ENCODE data around the gene ZNF782. TPM values are rescaled to one million over a fixed set of nuclear protein-coding genes. Genes with fewer than 3 reads are reported as not detected.
A peak's percentile ranks its signal among the peaks of the same experiment; 100 is the strongest.
"Not testable (repeated sequence)": the region's sequence is repeated elsewhere in the genome, so short reads cannot be mapped to it uniquely, and the experiment has no call there.

ZNF782 gene
- polyA plus RNA-seq, 1 of the 3 experiments (the other 2 are of a cell fraction) = 1.3 TPM

DNA sequence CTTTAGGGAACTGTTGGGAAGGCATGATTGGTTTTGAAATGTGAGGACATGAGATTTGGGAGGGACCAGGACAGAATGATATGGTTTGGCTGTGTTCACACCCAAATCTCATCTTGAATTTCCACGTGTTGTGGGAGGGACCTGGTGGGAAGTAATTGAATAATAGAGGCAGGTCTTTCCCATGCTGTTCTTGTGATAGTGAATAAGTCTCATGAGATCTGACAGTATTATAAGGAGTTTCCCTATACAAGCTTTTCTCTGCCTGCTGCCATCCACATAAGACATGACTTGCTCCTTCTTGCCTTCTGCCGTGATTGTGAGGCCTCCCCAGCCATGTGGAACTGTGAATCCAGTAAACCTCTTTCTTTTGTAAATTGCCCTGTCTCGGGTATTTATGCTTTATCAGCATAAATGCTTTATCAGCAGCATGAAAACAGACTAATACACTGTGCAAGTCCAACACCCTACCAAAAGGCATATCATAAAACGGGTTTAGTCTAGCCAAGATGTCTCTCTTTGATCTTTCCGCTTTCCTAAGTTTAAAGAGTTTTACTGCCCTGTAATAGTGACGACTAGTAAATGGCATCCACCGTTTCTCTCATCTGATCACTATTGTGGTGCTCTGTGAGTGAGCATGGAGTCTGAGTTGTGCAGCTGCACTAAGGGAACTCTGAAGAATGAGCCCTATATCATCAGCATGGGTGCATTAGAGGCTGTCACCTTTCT lies 12.9 kb upstream of the ZNF782 start (continued):
- TF ChIP-seq NFIC (IDR thresholded peaks at IDR 0.05; ENCODE audit: borderline replicate concordance) (no peak), ELF1 (IDR thresholded peaks at IDR 0.05) (no peak), FOXJ3 (CRISPR knock-in tag; IDR thresholded peaks at IDR 0.05) (no peak), MEF2A (IDR thresholded peaks at IDR 0.05; ENCODE audit: borderline replicate concordance, low read depth) (no peak)

DNA sequence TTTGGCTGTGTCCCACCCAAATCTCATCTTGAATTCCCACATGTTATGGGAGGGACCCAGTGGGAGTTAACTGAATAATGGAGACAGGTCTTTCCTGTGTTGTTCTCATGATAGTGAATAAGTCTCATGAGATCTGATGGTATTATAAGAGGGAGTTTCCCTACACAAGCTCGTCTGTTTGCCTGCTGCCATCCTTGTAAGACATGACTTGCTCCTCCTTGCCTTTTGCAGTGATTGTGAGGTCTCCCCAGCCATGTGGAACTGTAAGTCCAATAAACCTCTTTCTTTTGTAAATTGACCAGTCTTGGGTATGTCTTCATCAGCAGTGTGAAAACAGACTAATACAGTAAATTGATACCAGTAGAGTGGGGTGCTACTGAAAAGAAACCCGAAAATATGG lies 10.9 kb upstream of the ZNF782 start:
- H4K20me1 ChIP-seq (ENCODE audit: insufficient read depth); H3K79me2 ChIP-seq (ENCODE audit: insufficient read depth); H3K9me2 ChIP-seq; H3K27me3 ChIP-seq (ENCODE audit: insufficient read depth); DNase-seq; H3K9me3 ChIP-seq; H2AFZ ChIP-seq (ENCODE audit: low read depth); POLR2A ChIA-PET; H3K27ac ChIP-seq (ENCODE audit: low read depth in 2 of 2, low read length in 1 of 2); H3F3A ChIP-seq (replicated peaks; ENCODE audit: insufficient read depth); H3K4me3 ChIP-seq (ENCODE audit: low read depth in 2 of 2, low read length in 1 of 2); H3K4me2 ChIP-seq; H3K36me3 ChIP-seq (replicated peaks in 1 of 2; ENCODE audit: control insufficient read depth in 1 of 2, insufficient read depth in 2 of 2, low read length in 1 of 2); H3K9ac ChIP-seq; H3K4me1 ChIP-seq (ENCODE audit: control insufficient read depth in 1 of 2, insufficient read depth in 2 of 2, low read depth in 1 of 2, low read length in 1 of 2): not testable (repeated sequence)
- CTCF ChIA-PET = interaction anchor here (3.2 kb wide), 1 partner anchor 9 kb away, joined by 13 read pairs; no protein-coding TSS in a partner anchor
- 18% methylated on average over 2 of the region's 2 CpGs for WGBS (ENCODE audit: low lambda C conversion rate)

DNA sequence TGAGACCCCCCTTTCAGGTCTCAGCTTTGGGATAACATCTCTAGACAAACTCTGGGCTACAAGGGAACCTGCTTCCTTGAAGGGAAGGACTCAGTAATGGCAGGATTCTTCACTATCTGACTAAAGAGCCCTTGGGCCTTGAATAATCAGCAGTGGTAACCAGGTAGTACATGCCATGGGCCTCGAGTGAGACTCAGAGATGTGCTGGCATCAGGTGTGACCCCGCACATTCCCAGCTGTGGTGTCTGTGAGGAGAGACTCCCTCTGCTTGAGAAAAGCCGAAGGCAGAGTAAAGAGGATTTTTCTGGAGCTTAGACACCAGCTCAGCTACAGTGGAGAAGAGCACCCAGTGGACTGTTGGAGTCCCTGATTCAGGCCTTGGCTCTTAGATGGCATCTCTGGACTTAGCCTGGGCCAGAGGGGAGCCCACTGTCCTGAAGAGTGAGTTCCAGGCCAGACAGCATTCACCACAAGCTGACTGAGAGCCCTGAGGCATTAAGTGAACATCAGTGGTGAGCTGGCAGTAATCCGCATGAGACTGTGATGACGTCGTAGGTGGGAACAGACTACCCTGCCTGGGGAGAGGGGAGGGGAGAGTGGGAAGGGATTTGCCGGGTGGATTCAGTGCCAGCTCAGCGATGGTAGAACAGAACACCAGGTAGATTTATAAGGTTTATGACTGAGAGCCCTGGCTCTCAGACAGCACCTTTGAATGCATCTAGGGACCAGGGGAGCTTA lies 5.3 kb upstream of the ZNF782 start:
- no peak overlapping the region for H2AFZ ChIP-seq (ENCODE audit: low read depth)
- no peaks in the 10 kb centered on the region for H3K9me2 ChIP-seq
- no peak overlapping the region for H3K4me2 ChIP-seq
- H3K36me3 ChIP-seq (replicated peaks in 1 of 2; ENCODE audit: control insufficient read depth in 1 of 2, insufficient read depth in 2 of 2, low read length in 1 of 2) = no peaks in the 10 kb centered on the region
- H3K4me3 ChIP-seq (ENCODE audit: low read depth in 2 of 2, low read length in 1 of 2) = no peak overlapping the region
- no peak overlapping the region for H3K9ac ChIP-seq
- 29% methylated on average over 5 of the region's 8 CpGs for WGBS (ENCODE audit: low lambda C conversion rate)
- H3F3A ChIP-seq (replicated peaks; ENCODE audit: insufficient read depth) = peaks cover 7% of the 10 kb centered on the region
- H4K20me1 ChIP-seq (ENCODE audit: insufficient read depth) = no peaks in the 10 kb centered on the region
- no peaks in the 10 kb centered on the region for H3K9me3 ChIP-seq
- DNase-seq = peak; percentile 47
- no peak for TF ChIP-seq RCOR1 (IDR thresholded peaks at IDR 0.05; ENCODE audit: low read length)
- TF ChIP-seq, protein P1, sequence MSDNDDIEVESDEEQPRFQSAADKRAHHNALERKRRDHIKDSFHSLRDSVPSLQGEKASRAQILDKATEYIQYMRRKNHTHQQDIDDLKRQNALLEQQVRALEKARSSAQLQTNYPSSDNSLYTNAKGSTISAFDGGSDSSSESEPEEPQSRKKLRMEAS (IDR thresholded peaks at IDR 0.05; ENCODE audit: low read depth) = 0 out of 2 replicates have a peak, but pooled peaks have one; percentile 20
- H3K4me1 ChIP-seq (ENCODE audit: control insufficient read depth in 1 of 2, insufficient read depth in 2 of 2, low read depth in 1 of 2, low read length in 1 of 2) = peaks cover 13 to 15% of the 10 kb centered on the region in 2 experiments; a peak in 3 of 4 replicates
- no peaks in the 10 kb centered on the region for H3K79me2 ChIP-seq (ENCODE audit: insufficient read depth)
- CTCF ChIA-PET = interaction anchor here (0.7 to 6.7 kb wide), 3 partner anchors 15 to 539 kb away, joined by 3 to 134 read pairs (median 12); no protein-coding TSS in a partner anchor
- no peaks in the 10 kb centered on the region for H3K27me3 ChIP-seq (ENCODE audit: insufficient read depth)
- peak overlapping the region in 1 of 2 experiments; percentile 5; a peak in 1 of 4 replicates for H3K27ac ChIP-seq (ENCODE audit: low read depth in 2 of 2, low read length in 1 of 2)
- POLR2A ChIA-PET = no interaction called here

DNA sequence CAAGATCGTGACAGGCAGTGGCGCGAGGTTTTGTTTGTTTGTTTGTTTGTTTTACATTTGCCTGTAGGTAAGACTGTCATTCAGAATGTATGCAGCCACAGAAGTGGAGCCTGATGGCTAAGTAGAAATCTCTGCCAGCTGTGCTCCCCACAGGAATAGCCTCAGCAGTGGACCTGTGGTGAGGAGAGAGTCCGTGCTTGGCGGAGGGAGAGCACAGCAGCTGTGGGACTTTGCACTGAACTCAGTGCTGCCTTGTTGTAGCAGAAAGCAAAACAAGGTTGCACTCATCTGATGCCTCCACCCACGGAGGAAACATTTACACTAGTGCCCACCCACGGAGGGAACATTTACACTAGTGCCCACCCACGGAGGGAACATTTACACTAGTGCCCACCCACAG lies 4.4 kb upstream of the ZNF782 start:
- CTCF ChIA-PET = interaction anchor here (0.6 to 6.7 kb wide), 6 partner anchors 14 to 740 kb away, joined by 3 to 134 read pairs (median 28); no protein-coding TSS in a partner anchor
- H3K4me2 ChIP-seq = peak overlapping the region; percentile 69

More for the DNA sequence above, 4.4 kb upstream of the ZNF782 start:
- Histone ChIP-seq H3K9ac (no peak overlapping the region), H4K20me1 (ENCODE audit: insufficient read depth) (no peaks in the 10 kb centered on the region), H3K79me2 (ENCODE audit: insufficient read depth) (peaks cover under 1% of the 10 kb centered on the region; the same call in 1 of the 2 replicates), H3K9me3 (no peaks in the 10 kb centered on the region), H2AFZ (ENCODE audit: low read depth) (no peak overlapping the region), H3K36me3 (replicated peaks in 1 of 2; ENCODE audit: control insufficient read depth in 1 of 2, insufficient read depth in 2 of 2, low read length in 1 of 2) (no peaks in the 10 kb centered on the region), H3K4me1 (ENCODE audit: control insufficient read depth in 1 of 2, insufficient read depth in 2 of 2, low read depth in 1 of 2, low read length in 1 of 2) (peaks cover 13 to 15% of the 10 kb centered on the region in 2 experiments; a peak in 3 of 4 replicates), H3K27me3 (ENCODE audit: insufficient read depth) (no peaks in the 10 kb centered on the region), H3K4me3 (ENCODE audit: low read depth in 2 of 2, low read length in 1 of 2) (no peak overlapping the region), H3K27ac (ENCODE audit: low read depth in 2 of 2, low read length in 1 of 2) (peak overlapping the region in 1 of 2 experiments; percentile 39; a peak in 1 of 4 replicates), H3K9me2 (no peaks in the 10 kb centered on the region), H3F3A (replicated peaks; ENCODE audit: insufficient read depth) (peaks cover 7% of the 10 kb centered on the region)
- DNase-seq = no peak
- TF ChIP-seq, protein P2, sequence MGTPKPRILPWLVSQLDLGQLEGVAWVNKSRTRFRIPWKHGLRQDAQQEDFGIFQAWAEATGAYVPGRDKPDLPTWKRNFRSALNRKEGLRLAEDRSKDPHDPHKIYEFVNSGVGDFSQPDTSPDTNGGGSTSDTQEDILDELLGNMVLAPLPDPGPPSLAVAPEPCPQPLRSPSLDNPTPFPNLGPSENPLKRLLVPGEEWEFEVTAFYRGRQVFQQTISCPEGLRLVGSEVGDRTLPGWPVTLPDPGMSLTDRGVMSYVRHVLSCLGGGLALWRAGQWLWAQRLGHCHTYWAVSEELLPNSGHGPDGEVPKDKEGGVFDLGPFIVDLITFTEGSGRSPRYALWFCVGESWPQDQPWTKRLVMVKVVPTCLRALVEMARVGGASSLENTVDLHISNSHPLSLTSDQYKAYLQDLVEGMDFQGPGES (IDR thresholded peaks at IDR 0.05; ENCODE audit: low read depth, low read length) = no peak
- TF ChIP-seq FOXJ3 (CRISPR knock-in tag; IDR thresholded peaks at IDR 0.05) (no peak), RAD21 (IDR thresholded peaks at IDR 0.05; ENCODE audit: low read length) (no peak)
- TF ChIP-seq, protein P3, sequence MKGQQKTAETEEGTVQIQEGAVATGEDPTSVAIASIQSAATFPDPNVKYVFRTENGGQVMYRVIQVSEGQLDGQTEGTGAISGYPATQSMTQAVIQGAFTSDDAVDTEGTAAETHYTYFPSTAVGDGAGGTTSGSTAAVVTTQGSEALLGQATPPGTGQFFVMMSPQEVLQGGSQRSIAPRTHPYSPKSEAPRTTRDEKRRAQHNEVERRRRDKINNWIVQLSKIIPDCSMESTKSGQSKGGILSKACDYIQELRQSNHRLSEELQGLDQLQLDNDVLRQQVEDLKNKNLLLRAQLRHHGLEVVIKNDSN (IDR thresholded peaks at IDR 0.05; ENCODE audit: borderline replicate concordance, low read depth) = no peak
- WGBS (ENCODE audit: low lambda C conversion rate) = 97% methylated on average over 8 of the region's 8 CpGs
- POLR2A ChIA-PET = no interaction called here
